Endometrium (tissue), 2 donors: ENCODE results near the gene GPR157.

Source experiments
- FAIRE-seq: peaks from 2 replicates; lab custom pipeline; 2012; peaks lifted over from hg19 to GRCh38; lab: Jason Lieb, UNC
- donor health status: control.
- donor health status: control.

Gene GPR157

GRCh38 chr1:9087411-9088125 lies 41.3 kb downstream of the GPR157 start:
- no peak for FAIRE-seq

DNA sequence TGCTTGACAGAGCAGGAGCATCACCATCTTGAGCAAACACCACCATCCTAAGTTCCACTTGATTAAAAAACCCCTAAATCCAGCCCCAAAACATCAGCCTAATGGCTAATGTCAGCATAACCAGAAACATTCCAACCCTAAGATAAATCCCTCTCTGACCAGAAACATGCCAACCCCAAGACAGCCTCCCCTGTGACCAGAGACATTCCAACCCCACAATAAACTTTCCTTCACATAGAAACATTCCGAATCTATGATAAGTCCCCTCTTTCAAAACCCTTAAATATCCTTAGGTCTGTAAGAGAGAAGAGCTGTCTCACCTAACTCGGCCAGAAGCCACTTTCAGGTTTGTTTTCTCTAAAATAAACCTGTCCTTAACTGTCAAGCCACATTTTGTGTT lies 42.1 kb downstream of the GPR157 start:
- FAIRE-seq, result no peak

DNA sequence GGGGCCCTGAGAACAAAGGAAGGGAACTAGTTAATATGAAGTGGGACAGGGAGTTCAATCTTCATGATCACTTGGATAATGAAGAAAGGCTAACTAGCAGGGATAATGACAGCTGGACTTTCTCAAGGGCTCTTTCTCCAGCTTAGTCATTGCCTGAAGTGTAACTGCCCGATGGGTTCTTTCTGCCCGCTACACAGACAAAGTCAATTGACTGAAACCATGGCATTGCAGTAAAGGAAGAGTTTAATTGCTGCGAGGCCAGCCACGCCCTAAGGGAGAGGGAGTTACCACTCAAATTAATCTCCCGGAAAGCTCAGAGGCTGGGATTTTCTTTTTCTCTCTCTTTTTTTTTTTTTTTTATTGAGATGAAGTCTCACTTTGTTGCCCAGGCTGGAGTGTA lies 42.9 kb downstream of the GPR157 start:
- no peak for FAIRE-seq

GRCh38 chr1:9085306-9085940 lies 43.5 kb downstream of the GPR157 start:
- FAIRE-seq, result no peak

- no peak for FAIRE-seq
Observed at GRCh38 chr1:9084906-9085305, 44.0 kb downstream of the GPR157 start.

GRCh38 chr1:9081473-9081872 lies 47.4 kb downstream of the GPR157 start:
- FAIRE-seq, result no peak

DNA sequence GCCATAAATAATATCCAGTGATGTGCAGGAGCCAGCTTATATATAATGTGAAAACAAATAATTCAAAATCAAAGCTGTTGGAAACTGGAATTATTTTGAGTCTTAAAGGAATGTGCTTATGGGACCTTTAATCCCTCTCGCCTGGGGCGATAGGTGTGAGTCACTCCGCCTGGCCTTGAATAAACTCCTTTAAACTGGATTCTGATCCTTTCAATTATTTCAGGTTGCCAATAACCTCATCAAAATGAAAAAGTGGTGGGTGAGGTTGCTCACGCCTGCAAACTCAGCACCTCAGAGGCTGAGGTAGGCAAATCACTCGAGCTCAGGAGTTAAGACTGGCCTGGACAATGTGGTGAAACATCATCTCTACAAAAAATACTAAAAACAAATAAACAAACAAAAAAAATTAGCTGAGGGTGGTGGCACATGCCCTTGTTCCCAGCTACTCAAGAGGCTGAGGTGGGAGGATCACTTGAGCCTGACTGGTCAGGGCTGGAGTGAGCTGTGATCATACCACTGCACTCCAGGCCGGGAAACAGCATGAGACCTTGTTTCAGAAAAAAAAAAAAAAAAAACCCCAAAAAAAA lies 48.1 kb downstream of the GPR157 start:
- no peak for FAIRE-seq

- no peak for FAIRE-seq
Observed at GRCh38 chr1:9079988-9080704, 48.8 kb downstream of the GPR157 start.

GRCh38 chr1:9078752-9079500 lies 50.0 kb downstream of the GPR157 start:
- FAIRE-seq, result no peak

GRCh38 chr1:9078015-9078751 lies 50.7 kb downstream of the GPR157 start:
- no peak for FAIRE-seq

DNA sequence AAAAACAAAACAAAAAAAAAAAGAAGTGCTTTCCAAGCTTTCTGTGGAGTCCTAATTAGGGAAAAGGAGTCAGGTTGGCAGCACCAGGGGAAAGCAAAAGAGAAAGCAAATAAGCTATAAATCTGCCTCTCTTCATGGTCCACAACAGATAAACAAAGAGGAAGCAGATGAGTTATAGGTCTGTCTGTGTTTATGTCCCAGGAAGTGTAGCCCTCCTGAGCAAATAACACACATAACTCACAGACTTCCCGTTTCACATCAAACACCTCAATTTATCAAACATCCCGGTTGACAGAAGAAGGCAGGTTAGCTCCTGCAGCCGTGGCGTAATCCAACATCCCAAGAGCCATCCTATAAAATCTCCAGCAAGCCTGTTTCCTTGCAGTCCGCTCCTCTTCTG lies 53.9 kb downstream of the GPR157 start:
- FAIRE-seq, result no peak

- FAIRE-seq, result no peak
Observed at GRCh38 chr1:9073143-9073542, 55.8 kb downstream of the GPR157 start.

DNA sequence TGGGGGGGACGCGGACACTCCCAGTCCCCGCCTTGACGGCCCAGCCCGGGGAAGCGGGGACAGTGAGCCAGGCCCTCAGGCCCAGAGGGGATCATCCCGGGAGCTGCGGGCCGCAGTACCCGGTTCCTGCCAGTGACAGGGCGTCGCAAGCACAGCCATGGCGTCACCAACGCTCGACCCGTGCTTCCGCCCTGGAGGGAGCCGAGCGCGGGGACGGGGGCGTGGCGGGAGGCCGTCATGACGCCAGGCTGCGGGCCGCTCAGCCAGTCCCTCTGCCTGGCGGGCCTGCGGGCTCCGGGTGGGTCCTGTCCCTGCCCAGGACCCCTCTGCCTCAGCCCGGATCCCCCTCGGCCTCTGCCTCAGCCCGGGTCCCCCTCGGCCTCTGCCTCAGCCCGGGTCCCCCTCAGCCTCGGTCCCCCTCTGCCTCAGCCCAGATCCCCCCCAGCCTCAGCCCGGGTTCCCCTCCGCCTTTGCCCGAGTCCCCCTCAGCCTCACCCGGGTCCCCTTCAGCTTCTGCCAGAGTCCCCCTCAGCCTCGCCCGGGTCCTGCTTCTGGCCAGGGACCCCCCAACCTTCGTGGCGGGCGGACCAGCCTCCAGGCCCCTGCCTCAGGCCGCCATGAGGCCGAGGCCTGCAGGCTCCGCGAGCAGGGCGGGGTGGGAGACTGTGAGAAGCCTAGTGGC lies 57.2 kb downstream of the GPR157 start:
- no peak for FAIRE-seq

- no peak for FAIRE-seq
Observed at GRCh38 chr1:9070486-9070885, 58.4 kb downstream of the GPR157 start.

- no peak for FAIRE-seq
Observed at GRCh38 chr1:9069326-9070100, 59.4 kb downstream of the GPR157 start, which contains the start of gene SLC2A5. Gene SLC2A5 (minus strand): TSS chr1:9069635. CDS start chr1:9069536, 99 bp downstream.

- FAIRE-seq, result no peak
Observed at GRCh38 chr1:9068981-9069325, 59.9 kb downstream of the GPR157 start.

DNA sequence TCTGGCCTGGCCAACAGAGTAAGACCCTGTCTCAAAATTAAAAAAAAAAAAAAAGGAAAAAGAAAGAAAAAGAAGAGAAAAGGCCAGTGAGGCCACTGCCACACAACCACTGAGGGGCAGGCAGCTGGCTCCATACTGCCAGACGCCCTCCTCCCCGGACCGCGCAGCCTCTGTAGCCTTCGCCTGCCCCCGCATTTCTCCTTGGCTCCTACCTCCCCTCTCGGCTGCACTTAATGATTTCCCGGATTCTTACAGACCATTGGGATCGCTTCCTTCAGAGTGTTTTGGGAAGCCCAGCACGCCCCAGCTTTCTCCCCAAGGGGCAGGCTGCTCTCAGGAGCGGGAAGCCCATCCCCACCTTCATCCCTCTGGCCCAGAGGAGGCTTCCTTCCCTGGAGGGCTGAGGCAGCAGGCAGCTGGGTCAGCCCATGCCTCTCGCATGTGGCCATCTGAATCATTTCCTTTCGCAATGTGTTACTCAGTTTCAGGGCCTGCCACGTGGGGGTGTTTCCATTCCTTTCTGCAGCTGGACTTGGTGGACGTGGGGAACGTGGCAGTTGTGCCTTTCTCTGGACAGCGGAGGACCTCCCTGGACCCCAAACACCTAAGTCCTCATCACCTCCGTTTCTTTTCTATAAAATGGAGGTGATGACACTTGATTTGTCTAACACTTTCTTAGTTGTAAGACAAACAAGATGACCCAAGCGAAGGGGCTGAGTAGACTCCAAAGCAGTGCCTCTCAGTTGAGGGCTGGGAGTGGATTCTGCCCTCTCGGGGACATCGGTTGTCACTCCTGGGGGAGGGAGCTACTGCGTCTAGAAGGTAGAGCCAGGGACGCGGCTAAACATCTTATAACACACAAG lies 61.7 kb downstream of the GPR157 start:
- peak; percentile 18 for FAIRE-seq

GRCh38 chr1:9065213-9065751 lies 63.6 kb downstream of the GPR157 start:
- FAIRE-seq, result no peak

DNA sequence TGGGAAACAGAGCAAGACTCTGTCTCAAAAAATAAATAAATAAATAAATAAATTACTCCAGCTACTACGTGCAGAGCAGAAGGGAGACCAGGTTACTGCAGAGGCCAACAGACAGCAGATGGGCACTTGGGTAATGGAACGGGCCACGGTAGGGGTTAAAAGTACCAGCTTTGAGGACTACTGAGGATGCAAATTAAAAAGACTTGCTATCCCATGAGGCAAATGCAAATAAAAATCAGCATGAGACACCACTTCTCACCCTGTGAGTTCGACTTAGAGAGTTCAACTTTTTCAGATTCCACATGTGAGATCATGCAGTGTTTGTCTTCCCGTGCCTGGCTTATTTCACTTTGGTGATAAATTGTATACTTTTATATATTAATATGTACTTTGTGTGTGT lies 66.1 kb downstream of the GPR157 start:
- no peak for FAIRE-seq
